Measurements from ENCODE around the gene LENEP.

LENEP gene

GRCh38 chr1:154993572-154994268 lies at the start of gene LENEP:
Gene LENEP (plus strand): TSS chr1:154993586. CDS start chr1:154993608, 22 bp downstream.
- no peak for FAIRE-seq

GRCh38 chr1:154943649-154944400 lies 49.6 kb upstream of the LENEP start:
- no peak for FAIRE-seq

- no peak for FAIRE-seq
These were observed 48.8 kb upstream of the LENEP start for GRCh38 chr1:154944401-154945159.

- FAIRE-seq, result no peak
These were observed 48.0 kb upstream of the LENEP start for GRCh38 chr1:154945160-154945961.

GRCh38 chr1:154945962-154946850 lies 47.2 kb upstream of the LENEP start:
- no peak for FAIRE-seq

- no peak for FAIRE-seq
These were observed 45.3 kb upstream of the LENEP start for GRCh38 chr1:154948079-154948478.

- FAIRE-seq, result no peak
These were observed 41.3 kb upstream of the LENEP start for GRCh38 chr1:154951901-154952657.

- FAIRE-seq, result no peak
These were observed 40.7 kb upstream of the LENEP start for GRCh38 chr1:154952664-154953063.

- no peak for FAIRE-seq
These were observed 39.8 kb upstream of the LENEP start for GRCh38 chr1:154953611-154954038.

- FAIRE-seq, result no peak
These were observed 38.8 kb upstream of the LENEP start for GRCh38 chr1:154954541-154954940.

- FAIRE-seq, result no peak
These were observed 38.2 kb upstream of the LENEP start for GRCh38 chr1:154955039-154955717.

GRCh38 chr1:154955718-154956543 lies 37.5 kb upstream of the LENEP start, which contains the start of gene PBXIP1:
Gene PBXIP1 (minus strand): TSS chr1:154956099. CDS start chr1:154953721, 2,378 bp downstream.
- peak; percentile 28 for FAIRE-seq

- FAIRE-seq, result no peak
These were observed 36.8 kb upstream of the LENEP start for GRCh38 chr1:154956544-154956941.

GRCh38 chr1:154957091-154957657 lies 36.2 kb upstream of the LENEP start:
- FAIRE-seq, result no peak

- FAIRE-seq, result no peak
These were observed 35.4 kb upstream of the LENEP start for GRCh38 chr1:154958036-154958435.

GRCh38 chr1:154958681-154959425 lies 34.5 kb upstream of the LENEP start:
- FAIRE-seq, result no peak

- FAIRE-seq, result no peak
These were observed 34.0 kb upstream of the LENEP start for GRCh38 chr1:154959426-154959780.

All from colon (tissue), 2 donors.